WTC11 (cell line): ENCODE data around the gene PPEF2.
"Not testable (repeated sequence)": the region's sequence is repeated elsewhere in the genome, so short reads cannot be mapped to it uniquely, and the experiment has no call there.

Experiments
- CREB1 ChIP-seq: sonication (generic); formaldehyde crosslinking; IDR thresholded peaks from 2 replicates; pipeline ENCODE4 v1.8.0; 2023; ENCODE audit warnings: mild to moderate bottlenecking, missing genetic modification reagents
- ESRRA ChIP-seq: sonication (generic); formaldehyde crosslinking; IDR thresholded peaks from 2 replicates; pipeline ENCODE4 v1.8.1; 2022; ENCODE audit warnings: mild to moderate bottlenecking, missing genetic modification reagents, borderline replicate concordance
- PRRX2 ChIP-seq: fragments of 250-450 bp; sonication (Bioruptor Pico); IDR thresholded peaks from 2 replicates; pipeline ENCODE4 v1.8.0; 2021; ENCODE audit warnings: mild to moderate bottlenecking
- TF ChIP-seq, protein P1 (sequence below): fragments of 200-600 bp; IDR thresholded peaks from 2 replicates; pipeline ENCODE4 v1.8.0; 2022; ENCODE audit warnings: antibody characterized with exemption
- TF ChIP-seq, protein P2 (sequence below): sonication (generic); formaldehyde crosslinking; IDR thresholded peaks from 2 replicates; pipeline ENCODE4 v1.8.1; 2023; ENCODE audit warnings: mild to moderate bottlenecking, missing genetic modification reagents

DNA sequence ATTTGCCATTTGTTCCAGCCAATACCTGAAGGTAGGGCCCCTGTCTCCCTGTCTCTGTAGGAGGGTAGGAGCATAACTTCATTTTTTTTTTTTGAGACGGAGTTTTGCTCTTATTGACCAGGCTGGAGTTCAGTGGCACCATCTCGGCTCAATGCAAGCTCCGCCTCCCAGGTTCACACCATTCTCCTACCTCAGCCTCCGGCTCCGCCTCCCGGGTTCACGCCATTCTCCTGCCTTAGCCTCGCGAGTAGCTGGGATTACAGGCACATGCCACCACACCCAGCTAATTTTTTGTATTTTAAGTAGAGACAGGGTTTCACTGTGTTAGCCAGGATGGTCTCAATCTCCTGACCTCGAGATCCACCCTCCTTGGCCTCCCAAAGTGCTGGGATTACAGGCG lies 22.7 kb upstream of the PPEF2 start:
- TF ChIP-seq, protein P1, sequence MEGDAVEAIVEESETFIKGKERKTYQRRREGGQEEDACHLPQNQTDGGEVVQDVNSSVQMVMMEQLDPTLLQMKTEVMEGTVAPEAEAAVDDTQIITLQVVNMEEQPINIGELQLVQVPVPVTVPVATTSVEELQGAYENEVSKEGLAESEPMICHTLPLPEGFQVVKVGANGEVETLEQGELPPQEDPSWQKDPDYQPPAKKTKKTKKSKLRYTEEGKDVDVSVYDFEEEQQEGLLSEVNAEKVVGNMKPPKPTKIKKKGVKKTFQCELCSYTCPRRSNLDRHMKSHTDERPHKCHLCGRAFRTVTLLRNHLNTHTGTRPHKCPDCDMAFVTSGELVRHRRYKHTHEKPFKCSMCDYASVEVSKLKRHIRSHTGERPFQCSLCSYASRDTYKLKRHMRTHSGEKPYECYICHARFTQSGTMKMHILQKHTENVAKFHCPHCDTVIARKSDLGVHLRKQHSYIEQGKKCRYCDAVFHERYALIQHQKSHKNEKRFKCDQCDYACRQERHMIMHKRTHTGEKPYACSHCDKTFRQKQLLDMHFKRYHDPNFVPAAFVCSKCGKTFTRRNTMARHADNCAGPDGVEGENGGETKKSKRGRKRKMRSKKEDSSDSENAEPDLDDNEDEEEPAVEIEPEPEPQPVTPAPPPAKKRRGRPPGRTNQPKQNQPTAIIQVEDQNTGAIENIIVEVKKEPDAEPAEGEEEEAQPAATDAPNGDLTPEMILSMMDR = not testable (repeated sequence)
- TF ChIP-seq CREB1; PRRX2 (CRISPR knock-in tag); ESRRA (CRISPR knock-in tag): not testable (repeated sequence)
- TF ChIP-seq, protein P2, sequence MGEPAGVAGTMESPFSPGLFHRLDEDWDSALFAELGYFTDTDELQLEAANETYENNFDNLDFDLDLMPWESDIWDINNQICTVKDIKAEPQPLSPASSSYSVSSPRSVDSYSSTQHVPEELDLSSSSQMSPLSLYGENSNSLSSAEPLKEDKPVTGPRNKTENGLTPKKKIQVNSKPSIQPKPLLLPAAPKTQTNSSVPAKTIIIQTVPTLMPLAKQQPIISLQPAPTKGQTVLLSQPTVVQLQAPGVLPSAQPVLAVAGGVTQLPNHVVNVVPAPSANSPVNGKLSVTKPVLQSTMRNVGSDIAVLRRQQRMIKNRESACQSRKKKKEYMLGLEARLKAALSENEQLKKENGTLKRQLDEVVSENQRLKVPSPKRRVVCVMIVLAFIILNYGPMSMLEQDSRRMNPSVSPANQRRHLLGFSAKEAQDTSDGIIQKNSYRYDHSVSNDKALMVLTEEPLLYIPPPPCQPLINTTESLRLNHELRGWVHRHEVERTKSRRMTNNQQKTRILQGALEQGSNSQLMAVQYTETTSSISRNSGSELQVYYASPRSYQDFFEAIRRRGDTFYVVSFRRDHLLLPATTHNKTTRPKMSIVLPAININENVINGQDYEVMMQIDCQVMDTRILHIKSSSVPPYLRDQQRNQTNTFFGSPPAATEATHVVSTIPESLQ (CRISPR knock-in tag) = not testable (repeated sequence)
